Measurements from ENCODE around the gene PTPN21. TPM values are rescaled to one million over a fixed set of nuclear protein-coding genes. Genes with fewer than 3 reads are reported as not detected.

The PTPN21 gene
- total RNA-seq, 1 experiment from 2014 or later = 27.7 TPM

DNA sequence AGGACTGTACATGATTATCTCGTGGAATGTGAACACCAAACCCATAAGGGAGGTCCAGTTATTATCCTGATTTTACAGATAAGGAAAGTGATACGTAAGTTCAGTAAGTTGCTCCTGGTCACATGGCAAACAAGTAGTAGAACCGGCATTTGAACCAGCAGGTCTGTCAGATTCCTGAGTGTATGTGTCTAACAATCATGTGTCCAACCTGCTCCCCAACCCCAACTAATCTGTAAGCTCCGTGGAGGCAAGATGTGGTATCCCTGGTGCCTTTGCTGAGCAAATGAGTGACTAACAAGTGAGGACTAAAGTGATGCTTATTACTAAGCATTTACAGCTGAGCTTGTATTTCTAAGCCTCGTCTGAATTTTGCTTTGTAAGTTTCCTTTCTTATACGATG is 65.9 kb downstream of the PTPN21 start:
- intact Hi-C loops (cut with micrococcal nuclease; ENCODE audit: unreplicated experiment) = no loop called here
- Mint-ChIP-seq H3K36me3 (ENCODE audit: insufficient read depth, unreplicated experiment) (peaks cover 8% of the 10 kb centered on the region), H3K27ac (ENCODE audit: unreplicated experiment) (no peak overlapping the region), H3K27me3 (ENCODE audit: insufficient read depth, unreplicated experiment) (no peaks in the 10 kb centered on the region), H3K4me3 (ENCODE audit: unreplicated experiment) (no peak overlapping the region), H3K9me3 (ENCODE audit: unreplicated experiment) (no peaks in the 10 kb centered on the region), H3K4me1 (ENCODE audit: low read depth, unreplicated experiment) (peaks cover 15% of the 10 kb centered on the region)
- H3K36me3 ChIP-seq (ENCODE audit: control insufficient read depth, insufficient read depth, low read length) = no peaks in the 10 kb centered on the region
- POLR2A ChIA-PET = no interaction called here
- no peak for TF ChIP-seq CTCF (IDR thresholded peaks at IDR 0.05; ENCODE audit: insufficient read depth in 1 of 2, low read depth in 1 of 2, low read length in 1 of 2, severe bottlenecking in 1 of 2, unreplicated experiment in 1 of 2)
- peaks cover 14% of the 10 kb centered on the region; the same call in 1 of the 2 replicates for H3K4me1 ChIP-seq
- BruUV-seq (replicated peaks) = no TSS peak
- no peaks in the 10 kb centered on the region for H3K9me3 ChIP-seq
- no peaks in the 10 kb centered on the region for H3K27me3 ChIP-seq (replicated peaks; ENCODE audit: control insufficient read depth, insufficient read depth, low read length)
- CTCF ChIA-PET = interaction anchor here (1.2 kb wide), 1 partner anchor 71 kb away, joined by 5 read pairs; no protein-coding TSS in a partner anchor
- H3K4me3 ChIP-seq (ENCODE audit: low read depth, low read length) = no peak overlapping the region
- DNase-seq = peak in 1 of 2 experiments; percentile 15

DNA sequence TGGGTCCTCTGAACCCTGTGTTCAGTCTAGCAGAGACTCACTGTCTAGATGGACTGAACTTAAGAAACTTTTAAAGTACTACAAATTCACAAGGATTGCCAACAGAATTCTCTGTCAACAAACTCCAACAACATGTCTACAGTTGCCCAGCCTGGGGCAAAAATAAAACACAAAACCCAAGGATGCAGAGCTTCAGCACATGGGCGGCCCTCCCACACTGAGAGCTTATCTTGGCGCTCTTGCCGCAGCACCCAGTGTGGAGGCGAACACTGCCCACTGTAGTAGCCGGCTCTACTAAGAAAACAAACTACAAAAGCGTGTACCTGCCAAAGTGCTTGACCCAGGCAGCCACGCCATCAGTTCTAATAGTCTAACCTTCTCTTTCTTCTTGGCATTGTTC is 66.7 kb downstream of the PTPN21 start:
- ChIA-PET POLR2A (no interaction called here), CTCF (no interaction called here)
- H3K36me3 ChIP-seq (ENCODE audit: control insufficient read depth, insufficient read depth, low read length) = no peaks in the 10 kb centered on the region
- intact Hi-C loops (cut with micrococcal nuclease; ENCODE audit: unreplicated experiment) = no loop called here
- no peaks in the 10 kb centered on the region for H3K9me3 Mint-ChIP-seq (ENCODE audit: unreplicated experiment)
- no peaks in the 10 kb centered on the region for H3K27me3 Mint-ChIP-seq (ENCODE audit: insufficient read depth, unreplicated experiment)
- H3K4me3 ChIP-seq (ENCODE audit: low read depth, low read length) = no peak overlapping the region
- H3K4me1 ChIP-seq = peaks cover 8% of the 10 kb centered on the region; the same call in 1 of the 2 replicates
- H3K4me1 Mint-ChIP-seq (ENCODE audit: low read depth, unreplicated experiment) = peaks cover 7% of the 10 kb centered on the region
- no peak overlapping the region for H3K27ac Mint-ChIP-seq (ENCODE audit: unreplicated experiment)
- BruUV-seq (replicated peaks) = no TSS peak
- H3K9me3 ChIP-seq = no peaks in the 10 kb centered on the region
- TF ChIP-seq CTCF (IDR thresholded peaks at IDR 0.05; ENCODE audit: insufficient read depth in 1 of 2, low read depth in 1 of 2, low read length in 1 of 2, severe bottlenecking in 1 of 2, unreplicated experiment in 1 of 2) = no peak
- peaks cover 12% of the 10 kb centered on the region for H3K36me3 Mint-ChIP-seq (ENCODE audit: insufficient read depth, unreplicated experiment)
- H3K4me3 Mint-ChIP-seq (ENCODE audit: unreplicated experiment) = no peak overlapping the region
- H3K27me3 ChIP-seq (replicated peaks; ENCODE audit: control insufficient read depth, insufficient read depth, low read length) = no peaks in the 10 kb centered on the region
- no peak for DNase-seq

DNA sequence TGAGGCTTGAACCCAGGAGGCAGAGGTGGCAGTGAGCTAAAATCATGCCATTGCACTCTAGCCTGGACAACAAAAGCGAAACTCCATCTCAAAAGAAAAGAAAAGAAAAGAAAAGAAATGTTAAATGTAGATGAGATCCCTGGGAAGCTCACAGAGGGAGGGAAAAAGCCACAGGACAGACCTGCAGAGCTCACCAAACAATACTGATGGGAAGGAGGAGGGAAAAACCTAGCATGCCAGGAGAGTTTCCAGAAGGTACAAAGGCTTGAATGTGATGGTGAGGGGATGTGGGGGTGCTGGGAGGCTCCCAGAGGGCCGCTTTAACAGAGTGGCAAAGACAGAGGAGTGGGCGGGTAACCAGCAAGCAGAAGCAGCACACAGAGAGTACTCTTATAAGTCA is 72.3 kb downstream of the PTPN21 start:
- no TSS peak for BruUV-seq (replicated peaks)
- Mint-ChIP-seq H3K4me1 (ENCODE audit: low read depth, unreplicated experiment) (no peaks in the 10 kb centered on the region), H3K9me3 (ENCODE audit: unreplicated experiment) (no peaks in the 10 kb centered on the region), H3K27me3 (ENCODE audit: insufficient read depth, unreplicated experiment) (no peaks in the 10 kb centered on the region), H3K27ac (ENCODE audit: unreplicated experiment) (no peak overlapping the region), H3K4me3 (ENCODE audit: unreplicated experiment) (no peak overlapping the region), H3K36me3 (ENCODE audit: insufficient read depth, unreplicated experiment) (peaks cover 26% of the 10 kb centered on the region)
- ChIA-PET POLR2A (no interaction called here), CTCF (no interaction called here)
- intact Hi-C loops (cut with micrococcal nuclease; ENCODE audit: unreplicated experiment) = no loop called here
- no peak for TF ChIP-seq CTCF (IDR thresholded peaks at IDR 0.05; ENCODE audit: insufficient read depth in 1 of 2, low read depth in 1 of 2, low read length in 1 of 2, severe bottlenecking in 1 of 2, unreplicated experiment in 1 of 2)
- no peaks in the 10 kb centered on the region for H3K9me3 ChIP-seq
- no peaks in the 10 kb centered on the region for H3K27me3 ChIP-seq (replicated peaks; ENCODE audit: control insufficient read depth, insufficient read depth, low read length)
- no peaks in the 10 kb centered on the region for H3K4me1 ChIP-seq
- no peaks in the 10 kb centered on the region; the same call in 1 of the 2 replicates for H3K36me3 ChIP-seq (ENCODE audit: control insufficient read depth, insufficient read depth, low read length)
- no peak overlapping the region for H3K4me3 ChIP-seq (ENCODE audit: low read depth, low read length)
- no peak for DNase-seq

Data from Caco-2 (cell line).